HFFc6 (cell line): ENCODE measurements around the gene WRAP53. TPM values are rescaled to one million over a fixed set of nuclear protein-coding genes. Genes with fewer than 3 reads are reported as not detected.
A peak's percentile ranks its signal among the peaks of the same experiment; 100 is the strongest.

Source experiments
- DNase-seq: peaks from one replicate; pipeline ENCODE4 v3.0.0-alpha.2; 2018
- H3K27ac Mint-ChIP-seq: 2 replicates; pipeline ENCODE4 v1.8.0; 2020; ENCODE audit warnings: mild to moderate bottlenecking, mixed read lengths
- H3K27me3 Mint-ChIP-seq: 2 replicates; pipeline ENCODE4 v1.8.0; 2021; ENCODE audit warnings: mild to moderate bottlenecking, moderate library complexity, mixed read lengths; ENCODE audit not compliant: insufficient read depth
- H3K36me3 Mint-ChIP-seq: 2 replicates; pipeline ENCODE4 v1.8.0; 2021; ENCODE audit warnings: low read depth, mixed read lengths
- H3K4me1 Mint-ChIP-seq: 2 replicates; pipeline ENCODE4 v1.8.0; 2020; ENCODE audit warnings: low read depth, mixed read lengths
- H3K4me3 Mint-ChIP-seq: 2 replicates; pipeline ENCODE4 v1.8.0; 2020; ENCODE audit warnings: mild to moderate bottlenecking, moderate library complexity, mixed read lengths
- H3K9me3 Mint-ChIP-seq: 2 replicates; pipeline ENCODE4 v1.8.0; 2020; ENCODE audit warnings: mild to moderate bottlenecking, mixed read lengths
- total RNA-seq, 6 experiments: library from RNA; stranded (reverse); fragmentation: NEBNext Ultra II Directional; extraction: Animal tissue kit (Norgen Biotek cat#: 25700); gene quantifications; 2 replicates in 1 of 6; 3 replicates in 5 of 6; pipeline ENCODE4 v1.2.3, GENCODE V29; 2021
- TF ChIP-seq, protein P1 (sequence below): fragments of 200-600 bp; sonication (generic); IDR thresholded peaks from 2 replicates; pipeline ENCODE4 v1.5.0; 2021; ENCODE audit warnings: antibody characterized with exemption, mild to moderate bottlenecking

WRAP53 gene
- total RNA-seq, 6 experiments from 2014 or later = 8.6 to 18.2 (median 15.2) TPM

DNA sequence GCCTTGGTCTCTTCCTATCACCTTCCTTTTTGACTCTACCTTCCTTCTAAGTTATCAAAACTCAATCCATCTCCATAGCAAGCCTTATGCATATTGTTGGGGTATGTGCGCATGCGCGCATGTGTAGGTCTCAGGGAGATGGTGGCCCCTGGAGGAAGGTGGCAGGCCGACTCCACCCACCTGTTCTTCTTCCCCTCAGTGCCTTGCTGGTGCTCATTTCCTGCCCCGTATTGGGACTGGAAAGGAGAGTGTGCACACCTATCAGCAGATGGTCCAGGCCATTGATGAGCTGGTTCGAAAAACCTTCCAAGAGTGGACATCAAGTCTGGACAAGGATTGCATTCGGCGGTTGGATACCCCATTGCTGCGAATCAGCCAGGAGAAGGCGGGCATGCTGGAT, 54.5 kb downstream of the WRAP53 start:
- no peaks in the 10 kb centered on the region for H3K9me3 Mint-ChIP-seq
- TF ChIP-seq, protein P1, sequence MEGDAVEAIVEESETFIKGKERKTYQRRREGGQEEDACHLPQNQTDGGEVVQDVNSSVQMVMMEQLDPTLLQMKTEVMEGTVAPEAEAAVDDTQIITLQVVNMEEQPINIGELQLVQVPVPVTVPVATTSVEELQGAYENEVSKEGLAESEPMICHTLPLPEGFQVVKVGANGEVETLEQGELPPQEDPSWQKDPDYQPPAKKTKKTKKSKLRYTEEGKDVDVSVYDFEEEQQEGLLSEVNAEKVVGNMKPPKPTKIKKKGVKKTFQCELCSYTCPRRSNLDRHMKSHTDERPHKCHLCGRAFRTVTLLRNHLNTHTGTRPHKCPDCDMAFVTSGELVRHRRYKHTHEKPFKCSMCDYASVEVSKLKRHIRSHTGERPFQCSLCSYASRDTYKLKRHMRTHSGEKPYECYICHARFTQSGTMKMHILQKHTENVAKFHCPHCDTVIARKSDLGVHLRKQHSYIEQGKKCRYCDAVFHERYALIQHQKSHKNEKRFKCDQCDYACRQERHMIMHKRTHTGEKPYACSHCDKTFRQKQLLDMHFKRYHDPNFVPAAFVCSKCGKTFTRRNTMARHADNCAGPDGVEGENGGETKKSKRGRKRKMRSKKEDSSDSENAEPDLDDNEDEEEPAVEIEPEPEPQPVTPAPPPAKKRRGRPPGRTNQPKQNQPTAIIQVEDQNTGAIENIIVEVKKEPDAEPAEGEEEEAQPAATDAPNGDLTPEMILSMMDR = no peak
- H3K36me3 Mint-ChIP-seq = no peaks in the 10 kb centered on the region
- H3K27ac Mint-ChIP-seq = no peak overlapping the region
- peaks cover 33% of the 10 kb centered on the region for H3K4me1 Mint-ChIP-seq
- no peak for DNase-seq
- H3K27me3 Mint-ChIP-seq = peaks cover 20% of the 10 kb centered on the region
- no peak overlapping the region for H3K4me3 Mint-ChIP-seq

DNA sequence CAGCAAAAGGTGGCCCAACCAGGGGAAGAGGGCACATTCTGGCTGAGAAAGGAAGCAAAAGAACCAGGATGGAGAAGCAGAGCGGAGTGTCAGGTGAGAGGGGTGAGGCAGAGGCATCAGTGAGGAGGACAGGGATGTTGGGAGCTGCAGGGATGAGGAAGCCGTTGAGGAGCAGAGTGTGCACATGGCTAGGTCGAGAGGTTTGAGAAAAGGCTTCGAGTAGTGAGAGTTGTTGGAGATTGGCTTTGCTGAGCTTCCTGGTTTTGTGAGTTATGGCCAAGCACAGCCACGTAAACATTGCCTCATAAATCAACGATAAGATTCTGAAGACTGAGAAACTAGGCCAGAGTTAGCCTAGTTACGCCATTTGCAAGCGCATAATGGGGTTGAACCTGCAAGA, 56.1 kb downstream of the WRAP53 start:
- peaks cover 11% of the 10 kb centered on the region for H3K27me3 Mint-ChIP-seq
- no peaks in the 10 kb centered on the region; the same call in 1 of the 2 replicates for H3K36me3 Mint-ChIP-seq
- peaks cover 45% of the 10 kb centered on the region for H3K4me1 Mint-ChIP-seq
- TF ChIP-seq, protein P1 = no peak
- DNase-seq = no peak
- H3K9me3 Mint-ChIP-seq = peaks cover 3% of the 10 kb centered on the region; the same call in 1 of the 2 replicates
- H3K27ac Mint-ChIP-seq = no peak overlapping the region
- H3K4me3 Mint-ChIP-seq = no peak overlapping the region

DNA sequence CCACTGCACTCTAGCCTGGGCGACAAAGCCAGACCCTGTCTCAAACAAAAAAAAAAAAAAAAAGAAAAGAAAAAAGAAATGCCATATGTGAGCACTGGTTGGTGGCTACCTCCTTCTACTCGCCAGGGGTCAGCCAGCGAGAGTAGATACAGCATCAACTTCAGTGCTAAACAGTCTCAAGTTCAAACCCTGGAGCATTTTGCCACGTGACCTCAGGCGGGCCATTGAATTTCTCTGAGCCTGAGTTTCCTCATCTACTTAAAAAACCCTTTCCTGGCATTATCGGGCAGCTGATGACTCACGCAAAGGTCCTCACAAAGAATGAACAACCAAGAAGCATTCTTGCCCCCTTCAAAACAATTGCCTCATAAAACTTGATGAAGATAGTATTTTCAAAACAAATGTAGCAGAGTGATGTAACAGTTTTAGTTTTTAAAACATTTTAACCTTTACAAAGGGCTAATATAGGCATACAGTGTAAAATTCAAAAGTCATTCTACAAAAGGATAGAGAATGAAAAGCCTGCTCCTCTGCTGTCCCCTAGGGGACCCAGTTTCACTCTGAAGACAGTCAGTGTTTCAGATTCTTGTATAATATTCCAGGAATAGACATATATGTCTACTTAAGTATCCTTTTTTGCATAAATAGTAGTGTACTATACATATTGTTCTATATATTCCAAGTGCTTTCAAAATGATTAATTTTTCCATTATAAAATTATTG, 57.6 kb downstream of the WRAP53 start:
- peak overlapping the region; percentile 19; the same call in 1 of the 2 replicates for H3K4me3 Mint-ChIP-seq
- H3K27me3 Mint-ChIP-seq = peaks cover 2% of the 10 kb centered on the region
- TF ChIP-seq, protein P1 = peak; percentile 55
- H3K9me3 Mint-ChIP-seq = peaks cover 10% of the 10 kb centered on the region
- peak; percentile 86 for DNase-seq
- peaks cover 59% of the 10 kb centered on the region for H3K4me1 Mint-ChIP-seq
- peak overlapping the region; percentile 32 for H3K27ac Mint-ChIP-seq
- H3K36me3 Mint-ChIP-seq = peaks cover 6% of the 10 kb centered on the region

DNA sequence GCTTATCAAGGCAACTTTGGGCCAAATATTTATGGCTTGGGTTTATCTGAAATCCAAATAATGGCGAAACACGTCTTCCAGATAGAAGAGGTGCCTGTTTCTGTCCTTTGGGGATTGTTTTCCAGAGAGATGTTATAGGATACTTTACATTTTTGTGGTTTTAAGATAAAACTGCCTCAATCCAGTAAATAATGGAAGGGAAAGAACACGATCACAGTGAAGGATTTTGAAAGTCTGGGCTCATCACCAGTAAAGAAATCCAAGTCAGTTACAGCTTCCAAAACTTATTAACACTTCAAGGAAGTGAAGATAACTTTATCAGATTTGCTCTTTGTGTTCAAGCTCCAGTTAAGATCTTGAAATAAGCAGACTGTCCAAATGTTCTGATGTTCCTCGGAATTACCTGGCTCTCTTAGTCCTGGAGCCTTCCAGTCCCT, 59.4 kb downstream of the WRAP53 start:
- H3K9me3 Mint-ChIP-seq = peaks cover 10% of the 10 kb centered on the region
- peaks cover 6% of the 10 kb centered on the region for H3K36me3 Mint-ChIP-seq
- H3K27ac Mint-ChIP-seq = peak overlapping the region; percentile 85
- H3K4me3 Mint-ChIP-seq = peak overlapping the region; percentile 73
- DNase-seq = peak; percentile 27
- peaks cover 72% of the 10 kb centered on the region for H3K4me1 Mint-ChIP-seq
- no peaks in the 10 kb centered on the region; the same call in none of the 2 replicates for H3K27me3 Mint-ChIP-seq
- TF ChIP-seq, protein P1 = no peak

DNA sequence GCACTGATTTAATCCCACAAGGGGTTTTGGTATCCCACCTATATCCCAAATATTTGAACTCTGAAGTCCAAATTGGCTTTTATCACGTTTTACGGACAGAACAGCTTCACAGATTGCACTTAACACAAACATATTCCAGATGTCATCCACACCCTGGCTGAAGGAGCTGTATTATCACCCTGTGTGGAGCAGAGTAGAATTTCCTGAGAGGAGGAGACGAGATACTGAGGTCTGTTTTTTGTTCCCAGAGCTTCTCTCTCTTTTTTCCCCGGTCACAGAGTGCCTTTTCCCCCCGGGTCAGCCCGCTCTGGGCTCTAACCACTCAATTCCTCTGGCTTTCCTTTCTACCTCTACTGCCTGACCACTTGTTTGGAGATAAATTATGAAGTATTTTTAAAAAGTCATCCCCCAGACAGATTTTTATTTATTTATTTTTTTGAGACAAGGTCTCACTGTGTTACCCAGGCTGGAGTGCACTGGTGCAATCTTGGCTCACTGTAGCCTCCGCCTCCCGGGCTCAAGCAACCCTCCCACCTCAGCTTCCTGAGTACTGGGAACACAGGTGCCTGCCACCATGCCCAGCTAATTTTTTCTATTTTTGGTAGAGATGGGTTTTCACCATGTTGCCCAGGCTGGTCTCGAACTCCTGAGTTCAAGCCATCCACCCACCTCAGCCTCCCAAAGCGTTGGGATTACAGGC, 59.9 kb downstream of the WRAP53 start:
- H3K9me3 Mint-ChIP-seq = peaks cover 10% of the 10 kb centered on the region
- H3K27me3 Mint-ChIP-seq = no peaks in the 10 kb centered on the region; the same call in none of the 2 replicates
- peak overlapping the region; percentile 85 for H3K27ac Mint-ChIP-seq
- TF ChIP-seq, protein P1 = no peak
- H3K4me3 Mint-ChIP-seq = peak overlapping the region; percentile 73
- H3K4me1 Mint-ChIP-seq = peaks cover 72% of the 10 kb centered on the region
- no peak for DNase-seq
- H3K36me3 Mint-ChIP-seq = peaks cover 6% of the 10 kb centered on the region
